Measurements from ENCODE around the gene MAP3K14. TPM values are rescaled to one million over a fixed set of nuclear protein-coding genes. Genes with fewer than 3 reads are reported as not detected.

MAP3K14 gene
- total and polyA plus RNA-seq, 2 donors (not counting 1 experiment from before 2014, with no cell fraction given) = 3.6 to 5.2 TPM

- H2AFZ ChIP-seq (ENCODE audit: low read length) = no peak overlapping the region
- no peaks in the 10 kb centered on the region for H4K20me1 ChIP-seq (ENCODE audit: control insufficient read depth, extremely low read depth, insufficient read depth, low read length)
- no peak overlapping the region for H3K4me3 ChIP-seq (replicated peaks in 1 of 4; ENCODE audit: control extremely low read depth in 1 of 4, insufficient read depth in 1 of 4, low read depth in 3 of 4, low read length in 4 of 4)
- peaks cover 8% of the 10 kb centered on the region for H3K4me1 ChIP-seq (ENCODE audit: control insufficient read depth, extremely low read depth, insufficient read depth, low read length)
- H3K9ac ChIP-seq (ENCODE audit: insufficient read depth, low read length) = no peak overlapping the region
- no peaks in the 10 kb centered on the region for H3K9me3 ChIP-seq (ENCODE audit: control insufficient read depth, insufficient read depth, low read depth, low read length)
- no peak overlapping the region for H3K4me2 ChIP-seq (ENCODE audit: extremely low read depth, insufficient read depth, low read length)
- no peaks in the 10 kb centered on the region for H3K79me2 ChIP-seq (ENCODE audit: control insufficient read depth, insufficient read depth, low read length)
- H3K27ac ChIP-seq (ENCODE audit: insufficient read depth, low read length) = no peak overlapping the region
- TF ChIP-seq EZH2 (IDR thresholded peaks at IDR 0.05; ENCODE audit: low read length, missing control alignments) (no peak), CTCF (conservative IDR thresholded peaks at IDR 0.05 in 1 of 2, IDR thresholded peaks at IDR 0.05 in 1 of 2; ENCODE audit: low read depth in 1 of 2, low read length in 2 of 2) (no peak)
- peaks cover 25% of the 10 kb centered on the region for H3K36me3 ChIP-seq (ENCODE audit: control insufficient read depth, insufficient read depth, low read length)
- no peak for DNase-seq (ENCODE audit: low read depth in 2 of 2)
- no peaks in the 10 kb centered on the region for H3K27me3 ChIP-seq (ENCODE audit: control insufficient read depth, insufficient read depth, low read length)
Measured at GRCh38 chr17:45274033-45274432, 42.8 kb downstream of the MAP3K14 start.

- no peak overlapping the region for H3K27ac ChIP-seq (ENCODE audit: insufficient read depth, low read length)
- TF ChIP-seq CTCF (conservative IDR thresholded peaks at IDR 0.05 in 1 of 2, IDR thresholded peaks at IDR 0.05 in 1 of 2; ENCODE audit: low read depth in 1 of 2, low read length in 2 of 2) (no peak), EZH2 (IDR thresholded peaks at IDR 0.05; ENCODE audit: low read length, missing control alignments) (no peak)
- H3K4me1 ChIP-seq (ENCODE audit: control insufficient read depth, extremely low read depth, insufficient read depth, low read length) = peaks cover 8% of the 10 kb centered on the region
- peak in 1 of 2 donors; percentile 67 for DNase-seq (ENCODE audit: low read depth in 2 of 2)
- no peaks in the 10 kb centered on the region for H3K9me3 ChIP-seq (ENCODE audit: control insufficient read depth, insufficient read depth, low read depth, low read length)
- H3K79me2 ChIP-seq (ENCODE audit: control insufficient read depth, insufficient read depth, low read length) = no peaks in the 10 kb centered on the region
- H3K9ac ChIP-seq (ENCODE audit: insufficient read depth, low read length) = no peak overlapping the region
- H2AFZ ChIP-seq (ENCODE audit: low read length) = no peak overlapping the region
- H3K27me3 ChIP-seq (ENCODE audit: control insufficient read depth, insufficient read depth, low read length) = no peaks in the 10 kb centered on the region
- no peak overlapping the region for H3K4me3 ChIP-seq (replicated peaks in 1 of 4; ENCODE audit: control extremely low read depth in 1 of 4, insufficient read depth in 1 of 4, low read depth in 3 of 4, low read length in 4 of 4)
- H3K4me2 ChIP-seq (ENCODE audit: extremely low read depth, insufficient read depth, low read length) = no peak overlapping the region
- peaks cover 26% of the 10 kb centered on the region for H3K36me3 ChIP-seq (ENCODE audit: control insufficient read depth, insufficient read depth, low read length)
- H4K20me1 ChIP-seq (ENCODE audit: control insufficient read depth, extremely low read depth, insufficient read depth, low read length) = no peaks in the 10 kb centered on the region
Measured at GRCh38 chr17:45273551-45273957, 43.3 kb downstream of the MAP3K14 start.

- H4K20me1 ChIP-seq (ENCODE audit: control insufficient read depth, extremely low read depth, insufficient read depth, low read length) = no peaks in the 10 kb centered on the region
- no peak overlapping the region for H3K27ac ChIP-seq (ENCODE audit: insufficient read depth, low read length)
- no peak overlapping the region for H3K4me2 ChIP-seq (ENCODE audit: extremely low read depth, insufficient read depth, low read length)
- no peak overlapping the region for H2AFZ ChIP-seq (ENCODE audit: low read length)
- H3K9me3 ChIP-seq (ENCODE audit: control insufficient read depth, insufficient read depth, low read depth, low read length) = no peaks in the 10 kb centered on the region
- peaks cover 3% of the 10 kb centered on the region for H3K4me1 ChIP-seq (ENCODE audit: control insufficient read depth, extremely low read depth, insufficient read depth, low read length)
- DNase-seq (ENCODE audit: low read depth in 2 of 2) = no peak
- no peak overlapping the region for H3K4me3 ChIP-seq (replicated peaks in 1 of 4; ENCODE audit: control extremely low read depth in 1 of 4, insufficient read depth in 1 of 4, low read depth in 3 of 4, low read length in 4 of 4)
- no peak for TF ChIP-seq EZH2 (IDR thresholded peaks at IDR 0.05; ENCODE audit: low read length, missing control alignments)
- TF ChIP-seq CTCF (conservative IDR thresholded peaks at IDR 0.05 in 1 of 2, IDR thresholded peaks at IDR 0.05 in 1 of 2; ENCODE audit: low read depth in 1 of 2, low read length in 2 of 2) = no peak
- H3K79me2 ChIP-seq (ENCODE audit: control insufficient read depth, insufficient read depth, low read length) = no peaks in the 10 kb centered on the region
- no peaks in the 10 kb centered on the region for H3K27me3 ChIP-seq (ENCODE audit: control insufficient read depth, insufficient read depth, low read length)
- H3K9ac ChIP-seq (ENCODE audit: insufficient read depth, low read length) = no peak overlapping the region
- peaks cover 38% of the 10 kb centered on the region for H3K36me3 ChIP-seq (ENCODE audit: control insufficient read depth, insufficient read depth, low read length)
Measured at GRCh38 chr17:45271603-45272002, 45.2 kb downstream of the MAP3K14 start.
